ENCODE results near the gene SLC38A1.

SLC38A1 gene

GRCh38 chr12:46135750-46136149 is 133.1 kb downstream of the SLC38A1 start:
- no peak for TF ChIP-seq CTCF (IDR thresholded peaks at IDR 0.05; ENCODE audit: low read depth, low read length, missing control alignments)
- no peak overlapping the region for H3K4me3 ChIP-seq (ENCODE audit: low read depth, low read length)
- no peak for DNase-seq (ENCODE audit: low read depth)

GRCh38 chr12:46134852-46135251 is 134.0 kb downstream of the SLC38A1 start:
- DNase-seq (ENCODE audit: low read depth): no peak
- H3K4me3 ChIP-seq (ENCODE audit: low read depth, low read length): no peak overlapping the region
- TF ChIP-seq CTCF (IDR thresholded peaks at IDR 0.05; ENCODE audit: low read depth, low read length, missing control alignments): no peak

GRCh38 chr12:46134205-46134811 is 134.5 kb downstream of the SLC38A1 start:
- DNase-seq (ENCODE audit: low read depth): no peak
- no peak for TF ChIP-seq CTCF (IDR thresholded peaks at IDR 0.05; ENCODE audit: low read depth, low read length, missing control alignments)
- no peak overlapping the region for H3K4me3 ChIP-seq (ENCODE audit: low read depth, low read length)

- no peak for TF ChIP-seq CTCF (IDR thresholded peaks at IDR 0.05; ENCODE audit: low read depth, low read length, missing control alignments)
- no peak for DNase-seq (ENCODE audit: low read depth)
These were observed 135.1 kb downstream of the SLC38A1 start for GRCh38 chr12:46133751-46134150.

More at GRCh38 chr12:46133751-46134150, 135.1 kb downstream of the SLC38A1 start:
- H3K4me3 ChIP-seq (ENCODE audit: low read depth, low read length): no peak overlapping the region

Data from GM12864 (cell line).